Endometrial microvascular endothelial cells (primary cell): ENCODE results near the gene ZC3H7B. TPM values are rescaled to one million over a fixed set of nuclear protein-coding genes. Genes with fewer than 3 reads are reported as not detected.

Source experiments
- in situ Hi-C: cut with HindIII; loops from 2 replicates; pipeline ENCODE4 v1.10.0; 2017; ENCODE audit warnings: low sequenced_read_pairs, low pct_unique_long_range_greater_than_20kb; ENCODE audit errors: inconsistent ontology term
- total RNA-seq: library from RNA; depleted of rRNA; stranded (reverse); fragments of >200 nt; gene quantifications from one replicate; pipeline ENCODE4 v1.2.3, GENCODE V29; 2015; ENCODE audit errors: inconsistent ontology term

Gene ZC3H7B
- total RNA-seq, 1 donor from 2014 or later = 117 TPM

DNA sequence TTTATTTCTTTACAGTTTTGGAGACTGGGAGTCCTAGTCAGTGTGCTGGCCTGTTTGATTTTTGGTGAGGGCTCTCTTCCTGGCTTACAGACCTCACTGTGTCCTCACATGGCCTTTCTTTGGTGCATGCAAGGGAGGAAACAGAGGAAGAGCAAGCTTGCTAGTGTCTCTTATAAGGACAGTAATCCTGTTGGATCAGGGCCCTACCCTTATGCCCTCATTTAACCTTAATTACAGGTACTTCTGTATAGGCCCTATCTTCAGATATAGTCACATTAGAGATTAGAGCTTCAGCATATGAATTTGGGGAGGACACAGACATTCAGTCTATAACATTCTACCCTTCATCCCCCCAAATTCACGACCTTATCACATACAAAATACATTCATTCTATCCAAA is 14.3 kb downstream of the ZC3H7B start:
- in situ Hi-C loops = no loop called here

DNA sequence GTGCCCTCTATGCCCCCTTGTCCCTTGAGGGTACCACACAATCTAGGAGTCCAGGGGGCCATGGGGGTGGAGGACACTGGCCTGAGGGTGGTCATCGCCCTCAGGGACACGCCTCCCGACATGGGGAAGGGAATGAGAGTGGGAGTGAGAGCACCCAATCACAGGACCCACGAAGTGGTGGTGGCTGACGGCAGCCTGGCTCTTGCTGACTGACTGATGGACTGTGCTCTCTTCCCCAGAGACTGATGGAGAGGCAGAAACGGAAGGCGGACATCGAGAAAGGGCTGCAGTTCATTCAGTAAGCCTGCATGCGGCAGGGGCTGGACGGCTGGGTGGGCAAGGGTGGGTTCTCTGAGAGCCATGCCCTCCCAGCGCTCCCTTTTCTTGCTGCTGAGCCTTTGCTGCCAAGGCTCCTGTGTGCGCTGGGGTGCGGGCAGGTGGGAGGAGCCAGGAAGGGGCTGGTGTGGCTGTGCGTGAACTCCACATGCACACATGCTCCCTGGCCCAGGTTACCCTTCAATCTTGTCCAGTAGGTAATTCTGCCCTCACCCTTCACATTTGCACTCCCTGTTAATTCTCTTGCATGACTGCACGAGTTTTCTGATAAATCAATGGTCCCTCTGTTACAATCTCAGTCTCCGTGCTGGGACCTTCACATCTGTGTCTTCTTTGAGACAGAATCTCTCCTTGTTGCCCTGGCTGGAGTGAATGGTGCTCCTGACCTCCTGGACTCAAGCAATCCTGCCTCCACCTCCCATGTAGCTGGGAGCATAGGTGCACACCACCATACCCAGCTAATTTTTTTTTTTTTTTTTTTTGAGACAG is 19.3 kb downstream of the ZC3H7B start:
- in situ Hi-C loops = no loop called here

DNA sequence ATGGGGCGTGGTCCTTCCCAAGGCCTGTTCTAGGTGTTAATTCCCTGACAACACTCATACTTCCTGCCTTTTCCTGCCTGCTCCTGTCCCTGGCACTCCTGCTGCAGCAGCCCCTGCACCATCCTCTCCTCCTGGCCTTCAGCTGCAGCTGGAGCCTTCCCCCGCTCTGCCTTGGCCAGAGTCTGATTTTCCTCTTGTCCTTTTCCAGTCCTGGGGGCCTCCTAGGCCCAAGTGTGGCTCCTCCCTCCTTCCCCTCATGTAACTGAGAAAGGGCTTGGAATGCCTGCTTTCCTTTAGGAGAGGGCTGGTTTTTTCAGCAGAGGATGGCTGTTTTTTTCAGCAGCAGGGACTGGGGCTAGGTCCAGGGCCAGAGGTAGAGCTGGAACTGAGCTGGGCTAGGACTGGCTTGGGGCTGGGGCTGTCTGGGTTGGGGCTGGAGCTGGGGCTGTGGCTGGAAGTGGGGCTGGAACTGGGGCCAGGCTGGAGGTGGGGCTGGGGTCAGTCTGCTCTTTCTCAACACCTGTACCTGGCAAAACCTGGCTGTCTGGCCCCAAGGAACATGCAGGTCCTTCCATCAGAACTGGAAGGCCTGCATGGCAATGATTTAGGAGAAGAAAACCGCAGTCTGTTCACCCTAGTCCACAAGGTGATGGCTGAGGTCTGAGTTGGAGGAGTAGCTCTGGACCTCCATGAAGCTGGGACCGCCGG is 23.6 kb downstream of the ZC3H7B start:
- in situ Hi-C loops = no loop called here

DNA sequence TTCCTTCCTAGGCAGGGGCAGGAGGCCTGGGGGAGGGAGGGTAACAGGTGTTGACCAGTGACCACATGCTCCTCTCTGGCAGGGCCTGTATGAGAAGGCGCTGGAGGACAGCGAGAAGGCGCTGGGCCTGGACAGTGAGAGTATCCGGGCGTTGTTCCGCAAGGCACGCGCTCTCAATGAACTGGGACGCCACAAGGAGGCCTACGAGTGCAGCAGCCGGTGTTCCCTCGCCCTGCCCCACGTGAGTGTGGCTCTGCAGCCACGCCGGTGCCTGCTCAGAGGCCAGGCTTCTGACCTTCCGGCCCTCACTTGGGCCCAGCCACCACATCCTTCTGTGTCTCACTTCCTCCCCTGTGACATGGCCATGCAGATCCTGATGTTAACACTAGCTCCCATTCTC is 25.8 kb downstream of the ZC3H7B start:
- in situ Hi-C loops = no loop called here

DNA sequence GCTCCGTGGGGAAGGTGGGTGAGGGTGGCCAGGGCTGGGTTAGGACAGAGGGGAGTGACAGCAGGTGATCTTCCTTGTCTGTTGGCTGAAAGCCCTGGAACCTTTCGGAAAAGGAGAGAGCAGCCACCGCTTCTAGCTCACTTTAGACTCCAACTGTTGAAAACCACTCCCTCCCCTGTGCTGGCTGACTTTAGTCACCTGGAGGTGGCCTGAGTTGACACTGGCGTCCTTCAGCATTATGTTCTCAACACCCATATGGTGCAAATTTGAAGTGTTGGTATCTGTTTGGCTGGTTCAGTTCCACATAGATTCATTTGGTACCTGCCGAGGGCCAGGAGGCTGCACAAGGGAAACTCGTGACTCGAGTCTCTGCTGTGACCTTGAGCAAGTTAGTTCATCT is 28.8 kb downstream of the ZC3H7B start:
- in situ Hi-C loops = no loop called here

DNA sequence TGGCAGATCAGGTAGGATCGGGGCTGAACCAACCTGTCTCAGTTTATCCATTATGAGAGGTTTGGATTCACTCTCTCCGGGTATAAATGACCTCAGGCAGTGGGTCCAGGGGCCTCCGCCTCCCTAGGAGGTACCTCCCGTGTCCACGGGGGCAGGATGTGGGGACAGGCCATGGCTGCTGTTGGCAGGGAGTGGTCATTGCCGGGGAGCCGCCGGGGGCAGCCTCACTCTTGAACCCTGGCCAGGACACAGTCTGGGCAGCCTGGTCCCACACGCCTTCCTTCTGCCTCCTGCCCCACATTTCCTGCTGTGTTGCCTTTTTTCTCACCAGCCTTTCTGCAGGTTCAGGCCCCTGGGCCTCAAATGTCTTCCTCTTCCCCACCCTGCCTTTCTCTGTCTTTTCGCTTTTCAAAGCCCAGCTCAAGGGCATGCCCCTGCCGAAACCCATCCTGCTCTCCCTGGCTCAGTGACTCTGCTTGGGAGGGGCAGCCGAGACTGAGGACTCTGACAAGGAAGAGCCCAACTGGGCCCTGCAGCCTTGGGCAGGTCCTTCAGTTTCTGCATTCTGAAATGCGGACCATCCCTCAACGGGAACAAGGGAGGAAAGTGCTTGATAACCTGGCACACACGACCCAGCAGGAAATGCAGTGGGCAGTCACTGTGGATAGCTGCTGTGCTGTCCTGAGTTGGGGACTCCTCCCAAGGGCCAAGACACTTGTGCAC is 31.1 kb downstream of the ZC3H7B start:
- in situ Hi-C loops = no loop called here

DNA sequence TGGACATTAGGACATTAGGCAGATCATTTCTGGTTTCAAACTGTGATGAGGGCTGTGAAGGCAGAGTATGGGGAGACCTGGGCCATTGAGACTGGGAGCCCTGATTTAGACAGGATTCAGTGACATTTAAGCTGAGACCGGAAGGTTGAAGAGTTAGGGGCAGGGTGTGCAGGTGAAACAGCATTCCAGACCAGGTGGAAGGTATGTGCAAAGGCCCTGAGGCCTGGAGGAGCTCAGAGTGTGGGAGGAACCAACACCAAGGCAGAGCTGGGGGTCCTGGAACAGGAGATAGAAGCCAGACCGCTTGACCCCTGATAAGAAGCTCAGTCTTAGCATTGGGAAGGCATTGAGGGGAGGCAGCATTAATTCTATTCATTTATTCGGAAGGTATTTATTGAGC is 32.5 kb downstream of the ZC3H7B start:
- in situ Hi-C loops = no loop called here

DNA sequence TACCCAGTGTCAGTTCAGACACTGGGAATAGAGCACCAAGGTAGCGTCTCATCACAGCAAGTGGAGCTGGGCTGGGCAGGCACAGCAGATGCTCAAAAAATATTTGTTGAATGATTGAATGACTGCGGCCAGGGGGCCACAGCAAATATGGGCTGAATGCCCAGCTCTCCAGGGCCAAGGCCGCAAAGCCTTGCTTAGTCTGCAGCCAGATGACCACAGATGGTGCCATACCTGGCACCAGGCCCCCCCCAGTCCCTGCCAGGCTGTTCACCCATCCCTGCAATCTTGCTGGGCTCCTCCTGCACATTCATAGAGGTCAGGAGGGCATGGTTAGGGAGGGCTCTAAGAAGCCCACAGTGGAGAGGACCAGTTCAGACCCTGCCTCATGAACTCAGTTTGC is 32.9 kb downstream of the ZC3H7B start:
- in situ Hi-C loops = no loop called here

DNA sequence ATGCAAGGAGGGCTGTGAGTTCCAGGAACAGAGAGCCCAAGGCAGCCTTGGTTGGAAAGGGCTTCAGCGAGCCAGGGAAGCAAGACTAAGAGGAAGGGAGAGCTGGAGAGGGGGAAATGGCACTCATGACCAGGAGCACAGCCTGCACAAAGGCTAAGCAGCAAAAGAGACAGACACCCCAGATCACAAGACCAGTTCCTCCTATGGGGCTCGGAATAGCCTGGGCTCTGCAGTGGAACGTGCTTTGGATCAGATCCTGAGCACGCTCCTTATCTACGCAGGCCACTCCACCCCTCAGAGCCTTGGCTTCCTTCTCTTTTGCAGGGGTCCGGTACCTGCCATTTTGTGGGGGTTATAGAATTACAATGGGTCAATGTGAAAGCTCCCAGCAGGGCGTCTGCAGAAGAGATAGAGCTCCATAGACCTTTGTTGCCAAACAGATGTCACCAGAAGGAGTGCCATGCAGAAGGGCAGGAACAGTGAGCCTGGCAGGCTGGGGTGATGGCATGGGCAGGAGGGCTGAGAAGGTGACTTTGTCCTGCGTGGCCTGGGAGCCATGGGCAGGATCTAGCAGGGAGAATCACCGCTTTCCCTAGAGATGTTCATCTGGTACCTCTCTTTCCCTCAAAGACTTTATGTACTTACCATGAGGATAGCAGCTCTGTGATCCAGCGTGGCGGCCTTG is 33.8 kb downstream of the ZC3H7B start:
- in situ Hi-C loops = no loop called here

DNA sequence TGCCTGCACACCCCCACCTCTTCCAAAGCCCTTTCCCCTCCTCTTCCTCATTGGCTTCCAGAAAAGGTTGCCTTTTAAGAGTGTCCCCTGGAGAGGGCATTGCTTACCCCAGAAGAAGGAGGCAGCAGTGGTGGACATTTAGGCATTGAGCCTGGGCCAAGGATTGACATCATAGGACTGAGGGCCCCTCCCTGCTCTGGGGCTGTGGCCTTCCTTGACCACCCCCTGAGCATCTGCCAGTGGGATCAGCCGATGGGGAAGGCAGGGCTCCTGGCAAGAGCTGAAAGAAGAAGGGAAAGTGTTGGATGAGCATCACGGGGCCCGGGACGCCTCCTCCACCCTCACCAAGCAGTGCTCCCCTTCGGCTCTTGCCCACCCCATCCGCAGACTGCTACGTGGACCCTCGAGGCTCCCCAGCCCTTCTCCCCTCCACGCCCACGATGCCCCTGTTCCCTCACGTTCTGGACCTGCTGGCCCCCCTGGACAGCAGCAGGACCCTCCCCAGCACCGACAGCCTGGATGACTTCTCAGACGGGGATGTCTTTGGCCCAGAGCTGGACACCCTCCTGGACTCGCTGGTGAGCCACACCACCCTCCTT is 37.4 kb downstream of the ZC3H7B start:
- in situ Hi-C loops = no loop called here

DNA sequence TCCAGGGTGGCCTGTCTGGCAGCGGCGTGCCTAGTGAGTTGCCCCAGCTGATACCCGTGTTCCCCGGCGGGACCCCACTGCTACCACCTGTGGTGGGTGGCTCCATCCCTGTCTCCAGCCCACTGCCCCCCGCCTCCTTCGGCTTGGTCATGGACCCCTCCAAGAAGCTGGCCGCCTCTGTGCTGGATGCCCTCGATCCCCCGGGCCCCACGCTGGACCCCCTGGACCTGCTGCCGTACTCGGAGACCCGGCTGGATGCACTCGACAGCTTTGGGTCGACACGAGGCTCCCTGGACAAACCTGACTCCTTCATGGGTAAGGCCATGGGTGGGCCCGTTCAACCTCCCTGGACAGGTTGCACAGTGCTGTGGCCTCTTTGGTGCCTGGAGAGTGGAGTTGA is 38.5 kb downstream of the ZC3H7B start:
- in situ Hi-C loops = no loop called here

DNA sequence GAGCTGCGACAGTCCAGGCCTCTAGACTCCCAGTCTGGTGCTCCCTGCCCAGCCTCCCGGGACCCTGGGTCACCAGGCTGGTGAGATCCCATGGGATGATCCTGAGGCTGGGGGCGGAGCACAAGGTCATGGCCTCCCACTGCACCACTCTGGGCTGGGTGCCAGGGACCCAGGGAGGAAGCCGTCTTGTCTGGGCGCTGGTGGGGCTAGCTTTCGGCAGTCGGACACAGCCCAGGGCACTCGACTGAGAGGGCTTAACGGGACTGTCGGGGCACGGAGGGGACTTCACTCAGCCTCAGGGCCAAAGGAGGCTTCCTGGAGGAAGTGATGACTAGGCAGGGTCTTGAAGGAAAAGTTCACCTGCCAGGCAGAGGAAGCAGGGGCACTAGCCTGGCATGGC is 39.0 kb downstream of the ZC3H7B start:
- in situ Hi-C loops = no loop called here

DNA sequence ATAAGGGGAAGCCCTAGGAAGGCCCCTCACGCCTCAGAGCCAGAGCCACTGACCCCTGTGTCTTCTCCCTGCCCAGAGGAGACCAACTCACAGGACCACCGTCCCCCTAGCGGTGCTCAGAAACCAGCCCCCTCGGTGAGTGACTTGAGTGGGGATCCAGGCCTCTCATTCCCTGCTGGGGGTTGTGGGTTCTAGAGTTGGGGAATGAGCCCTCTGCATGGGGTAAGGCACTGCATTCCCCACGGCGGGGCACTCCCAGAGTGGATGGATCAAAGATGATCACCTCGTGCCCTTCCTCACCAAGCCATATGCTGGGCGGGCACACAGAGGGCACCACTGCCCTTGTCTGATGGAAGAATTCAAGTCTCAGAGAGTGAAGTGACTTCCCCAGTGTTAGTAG is 39.7 kb downstream of the ZC3H7B start:
- in situ Hi-C loops = no loop called here

DNA sequence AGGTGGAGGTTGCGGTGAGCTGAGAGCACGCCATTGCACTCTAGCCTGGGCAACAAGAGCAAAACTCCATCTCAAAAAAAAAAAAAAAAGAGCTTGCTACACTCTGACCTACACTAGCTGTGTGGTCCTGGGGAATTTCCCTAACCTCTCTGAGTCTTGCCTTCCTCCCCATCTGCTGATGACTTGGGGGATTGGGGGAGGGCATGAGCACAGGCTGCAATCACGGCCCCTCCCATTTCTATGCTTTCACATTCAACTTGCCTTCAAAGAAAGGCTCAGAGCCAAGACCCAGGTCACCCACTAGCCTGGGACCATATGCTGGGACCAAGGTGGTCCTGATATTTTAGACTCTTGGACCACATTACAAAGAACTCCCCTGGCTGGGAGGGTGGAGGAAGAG is 40.7 kb downstream of the ZC3H7B start:
- in situ Hi-C loops = no loop called here

DNA sequence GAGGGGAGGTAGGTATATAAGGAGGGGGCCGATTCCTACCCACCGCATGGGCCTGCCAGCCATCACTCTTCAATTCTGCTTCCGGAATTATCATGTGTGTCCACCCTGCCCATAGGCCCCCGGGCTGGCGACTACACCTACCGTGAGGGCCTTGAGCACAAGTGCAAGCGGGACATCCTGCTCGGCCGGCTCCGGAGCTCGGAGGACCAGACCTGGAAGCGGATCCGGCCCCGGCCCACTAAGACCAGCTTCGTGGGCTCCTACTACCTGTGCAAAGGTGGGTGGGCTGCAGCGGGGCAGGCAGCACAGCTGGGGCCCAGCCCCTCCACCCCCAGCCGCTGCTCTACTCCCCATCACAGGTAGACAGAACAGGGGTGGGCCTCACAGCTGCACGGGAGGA is 42.0 kb downstream of the ZC3H7B start:
- in situ Hi-C loops = no loop called here

DNA sequence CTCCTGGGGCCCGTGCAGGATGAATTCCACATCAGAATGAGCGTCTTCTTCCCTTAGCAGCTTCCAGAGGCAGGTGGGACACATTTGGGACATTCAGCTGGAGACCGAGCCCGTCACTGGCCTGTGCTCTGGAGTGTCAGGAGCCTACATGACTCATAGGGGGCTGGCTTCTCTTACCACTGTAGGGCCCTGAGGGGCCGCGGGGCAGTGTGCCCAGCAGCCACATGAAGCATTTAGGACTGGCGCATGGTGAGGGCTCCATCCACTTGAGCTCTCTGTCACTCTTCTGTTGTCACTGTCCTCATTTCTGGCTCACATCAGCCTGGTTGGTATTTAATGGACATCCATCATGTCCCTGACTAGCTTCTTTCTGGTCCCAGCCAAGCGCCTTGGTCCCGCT is 42.4 kb downstream of the ZC3H7B start:
- in situ Hi-C loops = no loop called here

DNA sequence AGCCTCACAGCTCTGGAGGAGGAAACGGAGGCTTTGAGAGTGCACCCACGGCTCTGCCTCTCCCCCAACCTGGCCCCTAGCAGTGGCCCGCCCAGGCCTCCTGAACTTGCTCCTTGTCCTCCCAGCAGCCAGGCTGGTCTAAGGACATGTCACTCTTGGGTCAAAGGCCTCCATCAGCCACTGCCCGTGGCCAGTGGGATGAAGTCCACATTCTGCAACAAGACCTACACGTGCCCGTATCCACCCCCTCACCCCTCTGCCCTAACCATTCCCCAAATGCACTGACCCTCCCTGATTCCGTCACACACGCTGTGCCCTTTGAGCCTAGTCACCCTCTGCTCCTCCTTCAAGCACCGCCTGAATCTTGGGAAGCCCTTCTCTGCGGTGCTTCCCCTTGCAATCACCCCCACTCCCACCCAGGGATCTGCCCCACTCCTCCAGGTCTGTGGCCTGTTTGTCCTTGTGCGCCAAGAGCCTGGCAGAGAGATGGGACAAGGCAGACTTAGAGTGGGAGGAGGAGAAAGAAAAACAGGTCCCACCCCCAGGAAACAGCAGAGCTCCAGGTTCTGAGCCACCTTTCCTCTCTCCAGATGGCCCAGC is 43.0 kb downstream of the ZC3H7B start:
- in situ Hi-C loops = no loop called here

DNA sequence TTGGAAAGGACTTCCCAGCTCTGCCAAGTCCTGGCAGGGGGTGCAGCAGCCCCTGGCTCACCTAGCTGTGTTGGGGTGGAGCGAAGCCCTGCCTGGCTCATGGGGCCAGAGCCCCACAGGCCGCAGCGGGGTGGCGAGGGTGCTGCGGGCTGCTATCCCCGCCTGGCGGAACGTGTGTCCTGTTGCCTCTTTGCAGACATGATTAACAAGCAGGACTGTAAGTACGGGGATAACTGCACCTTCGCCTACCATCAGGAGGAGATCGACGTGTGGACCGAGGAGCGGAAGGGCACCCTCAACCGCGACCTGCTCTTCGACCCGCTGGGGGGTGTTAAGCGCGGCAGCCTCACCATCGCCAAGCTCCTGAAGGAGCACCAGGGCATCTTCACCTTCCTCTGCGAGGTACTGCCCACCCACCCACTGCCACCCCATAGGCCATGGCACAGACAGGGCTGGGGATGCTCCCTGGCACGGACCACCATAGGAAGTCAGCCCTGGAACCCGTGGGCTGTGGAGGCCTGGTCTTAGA is 44.5 kb downstream of the ZC3H7B start:
- in situ Hi-C loops = no loop called here
